ENCODE measurements around the gene NIPAL4.

DNA sequence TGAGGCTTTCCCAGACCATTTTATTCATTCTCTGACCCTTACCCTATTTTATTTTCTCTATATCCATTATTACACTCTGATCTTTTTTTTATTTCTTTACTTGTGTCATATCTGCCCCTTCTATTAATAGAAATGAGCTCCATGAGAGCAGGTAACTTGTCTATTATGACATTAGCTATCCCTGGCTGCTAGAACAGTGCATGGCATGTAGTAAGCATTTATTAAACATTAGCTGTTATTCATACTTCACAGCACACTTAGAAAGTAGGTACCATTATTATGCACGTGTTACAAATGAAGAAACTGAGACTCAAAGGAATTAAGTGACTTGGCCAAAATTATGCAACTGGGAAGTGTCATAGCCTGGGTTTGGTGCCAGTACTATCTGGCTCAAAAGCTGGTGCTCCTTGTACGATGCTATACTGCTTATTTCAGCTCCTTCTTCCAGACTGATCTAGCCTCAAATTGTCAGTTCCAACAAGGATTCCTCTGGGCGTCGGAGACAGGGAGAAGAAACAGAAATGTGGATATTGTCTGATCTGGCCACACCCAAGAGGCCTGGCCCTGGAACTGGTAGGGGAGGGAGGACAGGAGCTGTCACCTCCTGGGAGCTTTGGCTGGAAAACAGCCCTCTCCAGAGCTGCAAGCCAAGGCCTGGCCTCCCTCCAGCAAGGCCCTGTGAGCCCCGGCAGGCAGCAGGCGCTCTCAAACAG is 10.8 kb upstream of the NIPAL4 start:
- TF ChIP-seq, protein P1, sequence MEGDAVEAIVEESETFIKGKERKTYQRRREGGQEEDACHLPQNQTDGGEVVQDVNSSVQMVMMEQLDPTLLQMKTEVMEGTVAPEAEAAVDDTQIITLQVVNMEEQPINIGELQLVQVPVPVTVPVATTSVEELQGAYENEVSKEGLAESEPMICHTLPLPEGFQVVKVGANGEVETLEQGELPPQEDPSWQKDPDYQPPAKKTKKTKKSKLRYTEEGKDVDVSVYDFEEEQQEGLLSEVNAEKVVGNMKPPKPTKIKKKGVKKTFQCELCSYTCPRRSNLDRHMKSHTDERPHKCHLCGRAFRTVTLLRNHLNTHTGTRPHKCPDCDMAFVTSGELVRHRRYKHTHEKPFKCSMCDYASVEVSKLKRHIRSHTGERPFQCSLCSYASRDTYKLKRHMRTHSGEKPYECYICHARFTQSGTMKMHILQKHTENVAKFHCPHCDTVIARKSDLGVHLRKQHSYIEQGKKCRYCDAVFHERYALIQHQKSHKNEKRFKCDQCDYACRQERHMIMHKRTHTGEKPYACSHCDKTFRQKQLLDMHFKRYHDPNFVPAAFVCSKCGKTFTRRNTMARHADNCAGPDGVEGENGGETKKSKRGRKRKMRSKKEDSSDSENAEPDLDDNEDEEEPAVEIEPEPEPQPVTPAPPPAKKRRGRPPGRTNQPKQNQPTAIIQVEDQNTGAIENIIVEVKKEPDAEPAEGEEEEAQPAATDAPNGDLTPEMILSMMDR (IDR thresholded peaks at IDR 0.05): no peak
- TF ChIP-seq POLR2A (IDR thresholded peaks at IDR 0.05): no peak

Data from lower leg skin (tissue), 3 donors.